Epithelial cell of prostate (primary cell): ENCODE data around the gene PCCA.
"Not testable (repeated sequence)": the region's sequence is repeated elsewhere in the genome, so short reads cannot be mapped to it uniquely, and the experiment has no call there.

Experiments used
- DNase-seq: peaks from one replicate; pipeline ENCODE4 v3.0.0-alpha.2; 2011; ENCODE audit warnings: low read depth, low spot score
- H3K27ac ChIP-seq: fragments of 450-650 bp; 2 replicates; pipeline ENCODE4 v1.5.1; 2017; ENCODE audit warnings: mild to moderate bottlenecking

Gene PCCA

DNA sequence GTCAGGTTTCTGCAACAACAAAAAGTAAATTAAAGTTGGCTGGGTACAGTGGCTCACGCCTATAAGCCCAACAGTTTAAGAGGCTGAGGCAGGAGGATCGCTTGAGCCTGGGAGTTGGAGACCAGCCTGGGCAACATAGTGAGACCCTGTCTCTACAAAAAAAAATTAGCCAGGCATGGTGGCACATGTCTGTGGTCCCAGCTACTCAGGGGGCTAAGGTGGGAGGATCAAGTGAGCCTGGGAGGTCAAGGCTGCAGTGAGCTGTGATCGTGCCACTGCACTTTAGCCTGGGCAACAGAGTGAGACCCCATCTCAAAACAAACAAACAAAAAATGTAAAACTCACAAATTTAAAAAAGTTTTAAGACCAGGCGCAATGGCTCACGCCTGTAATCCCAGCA is 299.3 kb downstream of the PCCA start:
- DNase-seq, H3K27ac ChIP-seq: not testable (repeated sequence)

DNA sequence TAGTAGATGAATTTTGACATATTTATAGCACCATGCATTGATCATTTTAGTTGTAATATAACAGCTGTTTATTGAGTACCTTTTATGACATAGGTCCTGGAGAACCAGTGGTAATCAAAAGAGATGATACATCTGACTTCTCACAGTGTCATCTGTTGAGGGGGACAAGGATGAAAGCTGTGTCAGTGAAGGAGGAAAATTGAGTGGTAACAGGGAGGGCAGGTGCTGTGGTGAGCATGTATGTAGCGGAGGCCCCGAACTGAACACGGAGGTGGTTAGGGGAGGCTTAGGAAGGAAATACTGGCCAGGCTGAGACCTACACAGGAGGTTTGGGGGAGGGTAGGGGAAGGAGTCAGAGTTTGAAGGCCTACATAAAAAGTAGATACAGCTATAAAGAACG is 300.0 kb downstream of the PCCA start:
- DNase-seq = no peak
- no peak overlapping the region for H3K27ac ChIP-seq

DNA sequence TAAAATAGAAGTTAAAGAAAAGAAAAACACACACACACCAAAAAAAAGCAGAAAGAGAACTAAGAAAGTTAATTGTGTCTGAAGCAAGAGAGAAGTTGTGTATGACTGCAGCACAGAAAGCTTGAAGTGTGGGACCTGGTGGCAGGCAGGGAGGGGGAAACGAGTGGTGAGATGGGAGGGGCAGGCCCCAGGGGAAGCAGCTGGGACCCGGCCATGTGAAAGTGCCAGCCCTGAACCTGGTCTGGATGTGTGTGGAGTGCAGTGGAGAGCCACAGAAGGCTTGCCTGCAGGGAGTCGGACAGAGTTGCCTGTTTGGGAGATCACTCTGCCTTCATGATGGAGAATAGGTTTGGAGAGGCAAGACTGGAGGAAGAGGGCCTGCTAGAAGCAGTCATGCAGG is 300.7 kb downstream of the PCCA start:
- no peak overlapping the region for H3K27ac ChIP-seq
- no peak for DNase-seq

DNA sequence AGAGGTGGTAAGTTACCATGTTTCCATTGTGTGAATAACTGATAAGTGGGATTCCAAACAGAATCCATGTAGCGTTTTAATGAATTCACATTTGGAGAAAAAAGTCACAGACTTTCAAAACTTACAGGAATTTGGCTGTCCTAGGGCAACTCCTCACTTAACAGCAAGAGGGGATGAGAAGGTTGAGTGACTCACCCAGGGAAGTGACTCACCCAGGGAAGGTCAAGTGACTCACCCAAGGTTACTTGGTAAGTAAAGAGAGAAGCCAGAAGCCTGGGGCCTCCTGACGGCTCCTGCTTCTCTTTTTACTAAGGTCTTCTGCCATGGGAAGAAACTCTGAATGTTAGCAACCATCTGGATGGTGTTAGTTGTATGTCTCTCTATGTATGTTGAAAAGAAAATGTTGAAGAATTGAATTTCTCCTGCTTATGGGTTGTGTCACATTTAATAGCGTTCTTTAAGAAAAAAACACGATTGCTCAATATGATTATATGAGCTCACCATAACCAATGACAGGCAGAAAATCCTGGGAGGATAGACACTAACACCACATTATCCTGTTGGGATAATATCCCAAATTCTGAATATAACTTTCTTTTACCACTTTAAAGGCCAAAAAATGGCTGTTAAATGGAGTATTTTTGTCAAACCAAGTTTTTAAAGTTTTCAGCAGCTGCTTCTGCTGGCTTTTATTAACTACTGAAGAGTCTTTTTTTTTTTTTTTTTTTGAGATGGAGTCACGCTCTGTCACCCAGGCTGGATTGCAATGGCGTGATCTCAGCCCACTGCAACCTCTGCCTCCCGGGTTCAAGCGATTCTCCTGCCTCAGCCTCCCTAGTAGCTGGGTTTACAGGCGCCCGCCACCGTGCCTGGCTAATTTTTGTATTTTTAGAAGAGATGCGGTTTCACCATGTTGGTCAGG is 304.1 kb downstream of the PCCA start:
- peak overlapping the region; percentile 61 for H3K27ac ChIP-seq
- peak; percentile 78 for DNase-seq

DNA sequence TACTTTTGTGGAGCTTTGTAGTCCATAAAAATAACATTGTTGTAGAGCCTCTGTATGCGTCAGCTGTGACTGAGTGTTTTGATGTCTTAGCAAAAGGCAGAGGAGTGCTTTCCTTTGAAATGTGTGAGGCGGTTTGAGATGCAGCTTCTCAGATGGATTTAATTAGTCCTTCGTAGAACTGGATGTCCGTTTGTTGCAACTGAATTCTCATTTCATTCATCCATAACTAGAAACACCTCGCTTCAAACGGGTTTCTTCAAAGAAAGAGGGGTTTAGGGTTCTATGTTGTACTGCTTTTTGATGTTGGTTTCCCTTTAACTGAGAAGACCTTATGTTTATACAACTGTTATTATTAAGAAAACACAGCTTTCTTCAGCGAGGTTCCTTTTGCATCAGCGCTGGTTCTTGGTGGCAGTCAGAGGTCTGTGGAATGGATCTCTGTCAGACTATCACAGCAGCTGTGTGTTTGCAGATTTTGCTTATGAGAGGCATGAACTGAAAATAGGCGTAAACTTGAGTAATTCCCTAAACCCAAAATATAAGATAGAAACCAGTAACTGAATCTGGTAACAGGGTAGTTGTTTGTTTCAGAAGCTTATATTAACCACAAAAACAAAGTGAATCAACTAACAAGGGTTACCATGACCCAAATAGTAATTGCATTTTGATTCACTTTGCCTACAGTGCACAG is 305.3 kb downstream of the PCCA start:
- no peak for DNase-seq
- H3K27ac ChIP-seq = no peak overlapping the region

DNA sequence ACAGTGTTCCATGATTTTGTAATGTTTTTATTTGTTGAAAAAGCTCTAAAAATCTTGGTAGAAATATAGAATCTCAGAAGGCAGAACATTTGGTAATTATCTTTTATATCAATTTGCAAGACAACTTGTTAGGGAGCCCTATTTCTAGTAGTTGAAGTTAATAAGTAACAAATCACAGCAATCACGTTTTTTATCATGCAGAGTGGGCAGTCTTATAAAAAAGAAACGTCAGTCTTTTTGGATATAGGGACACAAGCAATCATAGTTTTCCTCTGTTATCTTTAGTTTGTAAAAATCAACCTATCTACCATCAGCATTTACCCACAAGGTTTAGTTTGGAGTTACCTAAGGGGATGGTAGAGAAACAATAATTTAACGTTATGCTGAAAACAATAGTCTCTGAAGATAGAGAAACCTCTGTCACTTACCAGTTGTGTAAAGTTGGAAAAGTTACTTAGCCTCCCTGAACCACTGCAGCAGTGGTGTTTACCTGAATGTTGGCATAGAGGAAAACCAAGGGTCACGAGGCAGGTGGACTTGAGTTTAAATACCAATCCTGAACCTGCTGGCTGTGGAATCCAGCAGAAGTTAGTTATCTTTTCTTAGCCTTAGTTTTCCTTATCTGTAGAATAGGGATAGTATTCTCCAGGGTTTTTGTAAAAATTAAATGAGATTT is 306.9 kb downstream of the PCCA start:
- H3K27ac ChIP-seq = no peak overlapping the region

DNA sequence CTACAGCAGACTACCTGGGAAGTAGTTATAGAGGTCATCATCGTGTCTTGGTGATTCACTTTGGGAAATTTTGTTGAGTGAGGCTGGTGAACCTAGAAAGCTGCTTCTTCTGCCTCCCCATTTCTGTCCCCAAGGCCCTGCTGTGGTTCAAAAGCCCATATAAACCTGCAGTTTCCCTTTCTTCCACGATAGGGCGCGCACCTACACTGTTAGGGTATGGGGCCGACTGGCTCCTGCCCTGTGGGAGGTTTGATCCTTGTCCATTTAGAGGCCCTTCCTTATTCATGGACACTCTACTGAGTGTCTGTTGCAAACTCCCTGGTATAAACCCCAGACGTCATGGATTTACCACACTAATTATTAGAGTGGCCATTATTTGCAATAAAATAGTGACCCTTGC is 307.9 kb downstream of the PCCA start:
- no peak overlapping the region for H3K27ac ChIP-seq
- DNase-seq = no peak

More for the DNA sequence above, 306.9 kb downstream of the PCCA start:
- no peak for DNase-seq

DNA sequence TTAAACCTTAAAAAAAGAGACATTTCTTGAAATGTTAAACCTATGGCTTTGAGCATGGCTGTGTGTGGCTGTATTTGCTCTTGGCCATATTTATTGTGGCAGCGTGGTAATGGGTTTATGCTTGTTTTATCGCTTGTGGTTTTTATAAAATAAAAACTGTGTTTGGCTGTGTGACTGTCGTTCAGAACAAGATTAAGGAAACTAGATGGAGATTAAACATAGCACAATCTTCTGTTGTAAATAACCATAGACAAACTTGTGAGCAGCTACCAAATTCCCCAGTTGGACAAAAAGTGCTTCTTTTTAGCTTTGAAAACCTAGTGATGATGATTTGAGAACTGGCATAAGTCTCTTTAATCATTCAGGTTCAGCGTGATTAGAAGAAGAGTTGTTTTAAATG is 308.7 kb downstream of the PCCA start:
- H3K27ac ChIP-seq = no peak overlapping the region
- no peak for DNase-seq

DNA sequence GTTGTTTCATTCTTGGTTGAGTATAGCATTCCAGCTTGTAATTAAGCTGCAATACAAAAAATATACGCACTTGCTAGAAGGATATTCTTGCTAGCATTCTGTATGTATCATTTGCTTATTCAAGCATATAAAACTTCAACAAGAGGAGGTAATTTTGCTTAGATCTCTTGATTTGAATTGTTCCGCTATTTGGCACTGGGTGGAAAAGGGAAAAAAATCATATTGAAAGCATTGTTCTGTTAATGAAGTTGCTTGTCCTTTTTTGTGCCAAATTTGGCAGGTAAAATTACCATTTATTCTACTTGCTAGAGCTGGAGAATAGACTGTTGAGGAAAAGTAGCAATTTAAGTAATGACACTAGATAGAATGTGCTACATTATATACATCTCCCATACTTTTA is 309.5 kb downstream of the PCCA start:
- no peak overlapping the region for H3K27ac ChIP-seq
- no peak for DNase-seq

DNA sequence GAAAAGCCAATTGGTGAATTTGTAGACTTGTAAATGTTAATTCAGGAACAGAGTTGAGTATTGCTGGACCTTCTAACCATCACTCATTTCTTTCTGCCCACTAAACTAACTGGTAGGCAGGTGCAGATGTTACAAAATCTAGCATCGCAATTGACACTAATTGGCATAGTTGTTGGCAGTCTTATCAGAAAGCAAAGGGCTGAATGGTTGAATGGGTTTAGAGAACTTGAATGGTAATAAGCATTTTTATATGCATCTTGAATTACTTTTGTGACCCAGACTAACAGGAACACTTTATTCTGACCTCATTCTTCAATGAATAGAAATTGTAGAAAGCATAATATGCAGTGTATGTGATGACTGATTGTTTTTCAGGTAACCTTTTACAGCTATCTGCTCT is 310.6 kb downstream of the PCCA start:
- no peak overlapping the region for H3K27ac ChIP-seq

DNA sequence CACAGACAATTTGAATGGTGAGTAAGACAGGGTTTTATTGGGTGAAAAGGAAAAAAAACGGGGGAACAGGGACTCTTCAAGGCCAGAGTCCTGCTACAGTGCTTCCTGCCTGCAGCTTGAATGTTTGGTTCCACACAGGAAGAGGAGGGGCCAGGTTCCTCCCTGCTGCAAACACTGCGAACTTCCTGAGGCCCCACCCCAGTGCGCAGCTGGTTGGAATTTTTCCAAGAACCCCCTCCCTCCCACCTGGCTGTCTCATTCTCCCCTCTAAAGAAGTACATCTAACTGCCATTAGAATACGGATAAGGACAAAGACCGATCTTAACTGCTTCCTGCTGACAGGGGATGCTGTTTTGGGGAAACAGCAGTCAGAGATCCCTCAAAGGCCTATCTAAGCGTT is 314.8 kb downstream of the PCCA start:
- DNase-seq = no peak
- no peak overlapping the region for H3K27ac ChIP-seq

More for the DNA sequence above, 310.6 kb downstream of the PCCA start:
- no peak for DNase-seq

DNA sequence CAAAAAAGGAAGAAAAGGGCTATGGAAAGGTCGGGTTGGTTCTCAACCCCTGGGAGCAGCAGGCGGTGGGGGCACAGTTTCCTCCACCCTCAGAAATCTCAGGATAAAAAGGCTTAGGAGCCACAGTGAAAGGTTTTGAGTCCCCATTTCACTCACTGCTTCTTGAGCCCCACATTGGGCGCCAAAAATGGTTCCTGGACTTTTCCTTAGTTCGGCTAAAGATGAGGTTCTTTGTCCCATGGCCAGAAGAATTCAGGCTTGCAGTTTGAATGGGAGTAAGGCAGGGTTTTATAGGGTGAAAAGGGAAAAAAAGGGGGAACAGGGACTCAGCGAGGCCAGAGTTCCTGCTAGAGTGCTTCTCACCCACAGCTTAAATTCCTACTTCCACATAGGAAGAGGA is 320.2 kb downstream of the PCCA start:
- DNase-seq = no peak
- no peak overlapping the region for H3K27ac ChIP-seq

DNA sequence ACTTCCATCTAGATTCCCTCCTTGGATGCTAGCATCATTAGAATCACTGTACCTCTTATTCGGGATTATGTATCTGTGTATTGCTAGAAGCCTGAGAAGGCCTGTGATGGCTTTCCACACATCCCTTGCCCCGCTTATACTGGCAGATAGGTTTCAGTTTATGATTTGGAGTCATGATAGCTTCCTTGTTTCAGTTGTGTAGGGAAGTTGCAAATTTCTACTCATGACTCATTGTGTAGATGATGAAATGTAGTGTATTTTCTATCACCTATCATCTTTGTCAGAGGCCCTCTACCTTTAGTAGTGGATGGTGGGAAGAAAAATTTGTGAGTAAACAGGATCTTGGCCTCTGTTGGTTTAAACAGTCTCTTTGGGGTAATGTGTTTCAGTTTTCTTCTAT is 334.5 kb downstream of the PCCA start:
- DNase-seq = peak; percentile 33
- peak overlapping the region; percentile 44 for H3K27ac ChIP-seq

DNA sequence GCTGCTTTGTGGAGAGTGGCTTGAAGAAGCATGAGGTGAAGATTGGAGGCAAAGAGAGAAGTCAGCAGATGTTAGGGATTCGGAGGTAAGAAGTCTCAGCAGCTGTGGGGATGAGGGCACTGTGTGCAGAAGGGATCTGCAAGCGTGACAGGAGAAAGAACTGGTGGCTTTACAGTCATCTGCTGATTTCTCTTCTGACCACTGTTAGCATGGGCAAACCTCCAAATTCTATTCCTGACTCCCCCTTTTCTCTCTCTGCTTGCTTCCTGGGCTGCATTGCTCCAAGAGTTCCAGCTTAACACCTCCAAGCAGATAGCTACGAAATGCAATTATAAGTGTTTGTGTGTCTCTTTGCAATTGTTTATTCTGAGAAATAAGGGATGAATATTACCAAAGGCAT is 340.1 kb downstream of the PCCA start:
- no peak overlapping the region for H3K27ac ChIP-seq
- no peak for DNase-seq

DNA sequence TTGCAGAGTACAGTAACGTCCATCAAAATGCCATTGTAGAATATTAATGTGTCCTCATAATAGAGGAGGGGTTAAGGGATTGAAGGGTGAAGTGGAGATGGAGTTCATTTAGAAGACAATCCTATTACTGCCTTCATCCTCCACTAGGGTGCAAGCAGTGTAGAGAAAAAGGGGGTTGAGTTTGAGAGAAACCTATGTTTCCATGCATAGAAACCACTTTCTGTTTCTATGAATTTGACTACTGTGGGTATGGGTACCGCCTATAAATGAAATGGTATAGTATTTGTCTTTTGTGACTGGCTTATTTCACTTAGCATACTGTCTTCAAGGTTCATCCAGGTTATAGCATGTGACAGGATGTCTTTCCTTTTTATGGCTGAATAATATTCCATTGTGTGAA is 343.7 kb downstream of the PCCA start:
- no peak overlapping the region for H3K27ac ChIP-seq
- DNase-seq = no peak

DNA sequence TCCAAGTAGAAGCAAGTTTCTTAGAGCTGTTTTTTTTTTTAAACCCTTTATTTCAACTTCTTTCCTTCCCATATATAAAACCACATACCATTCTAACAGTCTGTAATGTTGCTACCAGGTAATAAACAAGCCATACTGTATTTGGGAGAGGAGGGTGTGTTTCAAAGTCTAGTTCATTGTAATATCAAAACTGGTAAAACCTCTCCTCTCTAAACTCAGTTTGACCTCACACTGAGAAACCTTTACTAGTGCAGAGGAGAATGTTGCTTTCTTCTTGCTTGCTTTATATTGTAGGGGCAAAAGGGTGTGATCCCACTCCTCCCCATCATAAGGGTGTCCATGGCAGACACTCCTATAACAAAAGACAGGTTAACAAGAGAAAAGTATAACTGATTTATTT is 344.6 kb downstream of the PCCA start:
- no peak for DNase-seq
- peak overlapping the region; percentile 18 for H3K27ac ChIP-seq

DNA sequence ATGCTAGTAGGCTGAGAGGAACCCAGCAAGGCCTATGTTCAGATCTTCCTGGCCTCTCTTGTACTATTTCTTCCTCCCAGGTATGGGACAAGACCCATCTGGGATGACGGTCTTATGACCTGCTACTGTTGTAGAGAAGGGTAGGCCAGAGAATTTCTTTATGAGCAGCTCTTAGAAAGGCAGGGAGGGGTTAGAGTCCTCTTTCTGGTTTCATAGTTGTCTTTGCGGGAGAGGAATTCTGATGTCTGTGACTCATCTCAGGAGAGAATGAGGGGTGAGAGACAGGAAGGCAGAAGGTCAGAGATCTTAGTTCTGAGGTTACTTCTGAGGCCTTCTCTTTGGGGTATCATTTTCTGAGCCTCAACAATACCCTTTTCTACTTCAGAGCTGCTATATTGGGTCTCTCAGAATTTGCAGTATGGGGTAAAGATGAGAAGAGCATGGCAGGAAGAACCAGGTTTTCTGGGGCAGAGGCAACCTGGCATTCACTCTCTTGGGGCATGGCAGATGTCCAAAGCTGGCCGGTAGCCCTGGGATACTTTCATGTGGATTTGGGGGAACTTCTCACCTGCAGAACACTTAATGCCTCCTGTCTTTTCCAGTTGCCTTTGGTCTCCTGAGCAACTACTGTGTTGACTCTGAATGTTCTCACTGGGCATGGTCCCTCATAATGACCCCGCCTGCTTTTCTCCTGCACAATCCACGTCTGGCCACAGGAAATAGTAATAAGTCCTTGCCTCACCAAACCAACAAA is 345.3 kb downstream of the PCCA start:
- DNase-seq = peak; percentile 6
- H3K27ac ChIP-seq = peak overlapping the region; percentile 18

DNA sequence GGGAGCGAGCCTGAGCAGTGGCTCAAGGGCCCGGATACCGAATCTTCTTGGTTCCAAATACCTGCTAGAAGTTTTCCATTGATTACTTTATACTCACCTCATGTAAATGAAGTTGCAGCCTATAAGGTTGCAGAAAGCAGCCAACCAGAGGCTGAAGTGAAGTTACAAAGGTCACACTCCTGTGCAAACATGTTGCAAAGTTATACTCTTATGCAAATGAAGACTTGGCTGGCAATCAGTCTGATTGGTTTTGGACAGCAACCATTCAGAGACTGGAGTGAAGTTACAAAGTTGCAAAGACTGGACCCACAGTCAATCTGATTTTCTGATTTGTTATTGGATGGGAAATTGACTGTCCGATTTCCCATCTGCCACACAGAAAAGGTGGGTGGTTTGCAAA is 347.2 kb downstream of the PCCA start:
- no peak for DNase-seq
- no peak overlapping the region for H3K27ac ChIP-seq

DNA sequence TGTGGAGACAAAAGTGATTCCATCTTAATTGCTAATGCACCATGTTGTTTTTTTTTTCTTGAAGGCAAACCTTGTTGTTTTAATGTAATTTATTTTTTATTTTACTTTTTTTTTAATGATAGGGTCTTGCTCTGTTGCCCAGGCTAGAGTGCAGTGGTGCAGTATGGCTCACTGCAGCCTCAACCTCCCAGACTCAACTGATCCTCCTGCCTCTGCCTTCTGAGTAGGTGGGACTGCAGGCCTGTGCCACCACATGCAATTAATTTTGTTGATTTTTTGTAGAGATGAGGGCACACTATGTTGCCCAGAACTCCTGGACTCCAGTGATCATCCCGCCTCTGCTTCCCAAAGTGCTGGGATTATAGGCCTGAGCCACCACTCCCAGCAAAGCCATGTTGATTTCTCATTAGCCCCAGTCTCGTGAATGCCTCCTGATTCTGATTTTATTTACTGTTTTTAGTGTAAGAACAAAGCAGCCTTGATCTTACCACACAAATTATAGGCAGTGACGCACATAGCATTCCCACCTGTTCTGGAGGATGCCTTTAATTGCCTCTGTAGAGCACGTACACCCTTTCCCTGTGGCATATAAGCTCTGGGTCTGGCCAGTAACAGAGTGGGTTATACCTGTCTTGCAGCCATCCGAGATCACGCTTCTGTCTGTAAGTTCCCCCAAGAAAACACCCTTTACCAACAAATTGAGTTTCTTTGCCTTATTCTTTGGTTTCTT is 349.3 kb downstream of the PCCA start:
- DNase-seq = no peak
- H3K27ac ChIP-seq = no peak overlapping the region
